ENCODE measurements around the gene SPNS2.

Gene SPNS2

DNA sequence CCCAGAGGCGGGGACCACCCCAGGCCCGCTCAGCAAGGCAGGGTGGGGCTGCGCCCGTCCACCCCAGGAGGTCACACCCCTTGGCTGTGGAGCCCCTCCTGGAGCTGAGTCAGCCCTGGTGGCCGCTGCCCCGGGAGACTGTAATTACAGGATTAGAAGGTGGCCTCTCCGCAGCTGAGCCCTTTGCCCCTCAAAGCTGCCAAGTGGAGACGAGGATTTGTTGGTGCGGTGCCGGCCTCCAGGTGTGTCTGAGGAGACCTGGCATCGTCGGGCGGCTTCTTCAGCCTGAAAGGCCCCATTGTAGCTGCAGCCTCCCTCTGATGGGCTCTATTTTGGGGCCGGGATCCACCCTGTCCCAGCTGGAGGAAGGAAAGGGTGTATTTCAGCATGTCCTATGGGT is 22.7 kb upstream of the SPNS2 start:
- no peak for TF ChIP-seq ZFX (IDR thresholded peaks at IDR 0.05; ENCODE audit: borderline replicate concordance)
- TF ChIP-seq, protein P1, sequence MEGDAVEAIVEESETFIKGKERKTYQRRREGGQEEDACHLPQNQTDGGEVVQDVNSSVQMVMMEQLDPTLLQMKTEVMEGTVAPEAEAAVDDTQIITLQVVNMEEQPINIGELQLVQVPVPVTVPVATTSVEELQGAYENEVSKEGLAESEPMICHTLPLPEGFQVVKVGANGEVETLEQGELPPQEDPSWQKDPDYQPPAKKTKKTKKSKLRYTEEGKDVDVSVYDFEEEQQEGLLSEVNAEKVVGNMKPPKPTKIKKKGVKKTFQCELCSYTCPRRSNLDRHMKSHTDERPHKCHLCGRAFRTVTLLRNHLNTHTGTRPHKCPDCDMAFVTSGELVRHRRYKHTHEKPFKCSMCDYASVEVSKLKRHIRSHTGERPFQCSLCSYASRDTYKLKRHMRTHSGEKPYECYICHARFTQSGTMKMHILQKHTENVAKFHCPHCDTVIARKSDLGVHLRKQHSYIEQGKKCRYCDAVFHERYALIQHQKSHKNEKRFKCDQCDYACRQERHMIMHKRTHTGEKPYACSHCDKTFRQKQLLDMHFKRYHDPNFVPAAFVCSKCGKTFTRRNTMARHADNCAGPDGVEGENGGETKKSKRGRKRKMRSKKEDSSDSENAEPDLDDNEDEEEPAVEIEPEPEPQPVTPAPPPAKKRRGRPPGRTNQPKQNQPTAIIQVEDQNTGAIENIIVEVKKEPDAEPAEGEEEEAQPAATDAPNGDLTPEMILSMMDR (IDR thresholded peaks at IDR 0.05), result no peak
- H3K27ac ChIP-seq, result no peak overlapping the region

DNA sequence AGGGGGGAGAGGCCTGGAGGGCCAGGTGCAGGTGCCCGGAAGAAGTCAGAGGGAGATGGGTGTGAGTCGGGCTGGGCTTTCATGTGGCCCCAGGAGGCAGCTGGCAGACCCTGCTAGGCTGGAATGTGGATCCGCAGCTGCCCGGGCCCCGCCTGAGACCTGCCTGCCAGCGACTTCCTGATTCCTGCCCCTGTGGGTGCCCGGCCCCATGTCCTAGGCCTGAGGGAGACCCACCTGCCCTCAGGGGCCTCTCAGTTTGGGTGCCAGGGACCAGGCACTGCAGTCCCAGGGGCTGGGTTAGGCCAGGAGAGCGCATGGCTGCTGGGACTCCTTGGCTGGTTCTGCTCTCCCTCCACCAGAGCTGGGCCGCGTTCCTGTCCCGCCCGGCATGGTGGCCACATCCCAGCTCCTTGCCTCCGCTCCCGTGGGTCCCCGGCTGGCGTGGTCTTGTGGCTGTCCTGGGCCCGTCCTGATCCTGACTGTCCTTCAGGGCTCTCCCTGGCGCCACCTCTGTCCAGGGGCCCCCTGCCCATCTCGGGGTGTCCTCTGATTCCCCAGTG is 22.1 kb upstream of the SPNS2 start:
- TF ChIP-seq, protein P1 (IDR thresholded peaks at IDR 0.05), result no peak
- no peak for TF ChIP-seq ZFX (IDR thresholded peaks at IDR 0.05; ENCODE audit: borderline replicate concordance)
- H3K27ac ChIP-seq, result no peak overlapping the region

DNA sequence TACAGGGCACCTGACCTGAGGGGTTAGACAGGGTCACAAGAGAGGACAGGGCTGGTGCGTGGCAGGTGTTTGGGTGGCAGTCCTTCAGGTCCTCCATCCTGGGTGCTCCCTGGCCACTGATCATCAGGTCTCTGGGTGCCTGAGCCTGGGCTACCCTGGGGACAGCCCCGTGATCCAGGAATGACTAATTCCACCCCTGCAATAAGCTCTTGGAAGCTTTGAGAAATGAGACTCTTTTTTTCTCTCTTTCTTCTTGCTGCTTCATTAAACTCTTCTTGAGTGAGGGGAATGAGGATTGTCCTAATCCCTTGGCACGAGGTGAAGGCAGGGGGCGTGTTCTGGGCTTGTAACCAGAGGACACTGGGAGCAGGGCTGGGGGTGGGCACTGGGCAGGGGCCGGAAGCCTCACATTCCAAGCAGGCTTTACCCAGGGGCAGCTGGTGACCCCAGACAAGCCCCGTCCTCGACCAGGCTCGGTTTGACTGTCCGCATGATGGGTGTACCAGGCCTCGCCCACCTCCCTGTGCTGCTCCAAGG is 21.4 kb upstream of the SPNS2 start:
- no peak overlapping the region for H3K27ac ChIP-seq
- TF ChIP-seq ZFX (IDR thresholded peaks at IDR 0.05; ENCODE audit: borderline replicate concordance), result no peak
- TF ChIP-seq, protein P1 (IDR thresholded peaks at IDR 0.05), result no peak

DNA sequence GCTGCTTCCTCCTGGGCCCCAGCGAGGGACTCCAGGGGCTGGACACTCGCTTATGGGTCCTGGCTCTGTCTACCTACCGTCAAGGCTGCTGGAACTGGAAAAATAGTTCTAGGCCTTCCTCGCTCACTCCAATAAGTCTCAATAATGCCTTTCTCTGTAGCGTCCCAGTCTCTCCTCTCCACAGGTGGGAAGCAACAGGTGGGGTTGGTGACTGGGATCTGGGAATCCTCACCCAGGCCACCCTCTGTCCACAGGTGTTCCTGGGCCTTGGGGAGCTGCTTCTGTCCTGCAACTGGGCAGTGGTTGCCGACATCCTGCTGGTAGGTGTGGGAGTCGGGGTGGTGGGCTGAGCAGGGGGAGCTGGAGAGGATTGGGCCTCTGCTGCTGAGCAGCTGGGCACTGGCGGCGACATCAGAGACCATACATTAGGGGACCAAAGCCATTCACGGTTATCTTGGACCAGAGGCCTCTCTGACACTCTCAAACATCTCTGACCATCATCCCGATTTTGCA is 20.3 kb upstream of the SPNS2 start:
- TF ChIP-seq, protein P1 (IDR thresholded peaks at IDR 0.05), result no peak
- no peak for TF ChIP-seq ZFX (IDR thresholded peaks at IDR 0.05; ENCODE audit: borderline replicate concordance)
- no peak overlapping the region for H3K27ac ChIP-seq

DNA sequence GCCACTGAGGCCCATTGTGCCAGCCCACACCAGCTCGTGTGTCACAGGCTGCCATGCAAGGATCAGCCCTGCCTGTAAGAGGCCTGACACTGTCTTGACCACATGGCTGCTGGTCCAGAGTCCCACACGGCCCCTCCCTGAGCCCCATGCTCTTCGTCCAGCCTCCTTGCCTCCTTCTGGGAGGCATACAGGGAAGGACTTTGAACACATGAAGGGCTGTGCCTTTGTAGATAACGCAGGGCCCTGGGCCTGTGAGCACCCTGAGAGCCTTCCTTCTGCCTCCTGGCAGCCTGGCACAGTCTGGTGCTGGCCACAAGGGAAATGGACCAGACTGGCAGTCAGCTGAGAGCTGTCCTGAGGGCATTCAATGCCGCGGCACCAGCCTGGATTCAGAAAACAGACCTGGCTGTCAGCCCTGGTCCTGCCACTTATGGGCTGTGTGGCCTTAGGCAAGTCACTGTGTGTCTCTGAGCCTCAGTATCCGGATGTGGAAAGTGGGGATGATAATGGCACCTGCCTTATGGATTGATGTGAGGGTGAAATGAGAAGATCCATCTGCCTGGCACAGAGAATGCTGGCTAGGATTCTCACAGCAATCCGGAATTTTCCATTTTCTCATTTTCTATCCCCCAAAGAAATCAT is 19.2 kb upstream of the SPNS2 start:
- TF ChIP-seq, protein P1 (IDR thresholded peaks at IDR 0.05), result no peak
- no peak for TF ChIP-seq ZFX (IDR thresholded peaks at IDR 0.05; ENCODE audit: borderline replicate concordance)
- no peak overlapping the region for H3K27ac ChIP-seq

DNA sequence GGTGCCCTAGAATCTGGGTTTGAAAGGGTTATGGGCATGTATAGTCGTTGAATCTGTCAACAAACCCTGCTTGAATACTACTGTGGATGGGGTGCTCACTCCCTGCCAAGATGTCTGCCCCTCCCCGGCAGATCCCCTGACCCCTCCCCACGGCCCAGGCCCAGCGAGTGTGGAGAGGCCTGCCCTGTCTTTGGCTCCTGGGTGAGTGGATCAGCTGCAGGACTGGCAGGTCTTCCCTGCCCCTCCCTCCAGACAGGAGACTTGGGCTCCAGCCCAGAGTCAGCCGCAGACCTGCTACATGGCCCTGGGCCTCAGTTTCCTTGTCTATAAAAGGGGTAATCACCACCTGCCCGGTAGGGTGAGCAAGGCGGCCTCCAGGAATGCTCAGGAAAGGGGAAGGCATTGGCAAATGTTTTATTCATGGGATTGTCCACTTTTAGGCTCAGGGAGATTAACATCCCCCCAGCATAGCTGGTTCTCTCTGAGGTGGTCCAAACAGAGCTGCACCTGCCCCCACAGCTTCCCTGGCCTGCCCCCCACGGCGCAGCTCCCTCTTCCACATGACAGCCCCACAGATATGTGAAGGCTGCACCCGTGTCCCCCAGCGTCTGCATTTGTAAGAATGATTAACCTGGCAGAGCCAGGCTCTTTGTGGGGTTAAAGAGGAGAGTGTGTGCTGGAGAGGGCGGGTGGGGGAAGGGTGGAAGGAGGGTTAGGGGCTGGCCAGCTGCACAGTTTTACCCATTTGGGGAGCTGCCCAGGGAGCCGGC is 18.5 kb upstream of the SPNS2 start:
- no peak for TF ChIP-seq ZFX (IDR thresholded peaks at IDR 0.05; ENCODE audit: borderline replicate concordance)
- TF ChIP-seq, protein P1 (IDR thresholded peaks at IDR 0.05), result no peak
- H3K27ac ChIP-seq, result no peak overlapping the region

Measured in 22Rv1 (cell line).